ENCODE measurements around the gene PACRG.

The PACRG gene

DNA sequence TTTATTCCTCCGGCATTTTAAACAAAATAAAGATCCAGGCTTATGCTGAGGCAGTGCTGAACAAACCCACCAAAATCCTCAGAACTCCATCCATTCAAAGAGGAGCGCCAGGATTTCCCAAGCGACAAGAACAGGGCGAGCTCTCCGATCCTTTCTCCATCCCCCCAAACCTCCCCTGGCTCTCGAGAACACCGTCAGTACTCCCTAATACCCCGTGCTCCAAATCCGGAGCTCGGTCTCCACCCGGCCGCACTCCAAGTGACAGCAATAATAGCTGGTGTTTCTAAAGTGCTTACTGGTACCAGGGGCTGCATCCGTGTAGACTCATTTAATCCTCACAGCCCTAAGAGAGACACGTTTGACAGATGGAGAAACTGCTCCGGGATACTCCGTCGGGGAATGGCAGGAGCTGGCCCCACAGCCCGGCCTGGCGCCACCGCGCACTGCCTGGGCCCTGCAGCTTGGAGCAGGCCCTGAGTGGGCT lies 409.7 kb downstream of the PACRG start:
- Histone ChIP-seq H3K4me3 (ENCODE audit: low read length) (no peak overlapping the region), H3K27ac (ENCODE audit: low read length) (no peak overlapping the region), H3K9me3 (ENCODE audit: control insufficient read depth, insufficient read depth, low read length) (no peaks in the 10 kb centered on the region), H3K4me1 (ENCODE audit: control insufficient read depth, insufficient read depth, low read length) (no peaks in the 10 kb centered on the region), H3K36me3 (ENCODE audit: control insufficient read depth, insufficient read depth, low read length) (no peaks in the 10 kb centered on the region), H3K27me3 (ENCODE audit: control insufficient read depth, insufficient read depth, low read length) (no peaks in the 10 kb centered on the region)
- no peak for DNase-seq (ENCODE audit: low read depth, low spot score)
- no CpG with 5 or more reads among the region's 21 CpGs for WGBS (ENCODE audit: insufficient coverage, insufficient read length)

DNA sequence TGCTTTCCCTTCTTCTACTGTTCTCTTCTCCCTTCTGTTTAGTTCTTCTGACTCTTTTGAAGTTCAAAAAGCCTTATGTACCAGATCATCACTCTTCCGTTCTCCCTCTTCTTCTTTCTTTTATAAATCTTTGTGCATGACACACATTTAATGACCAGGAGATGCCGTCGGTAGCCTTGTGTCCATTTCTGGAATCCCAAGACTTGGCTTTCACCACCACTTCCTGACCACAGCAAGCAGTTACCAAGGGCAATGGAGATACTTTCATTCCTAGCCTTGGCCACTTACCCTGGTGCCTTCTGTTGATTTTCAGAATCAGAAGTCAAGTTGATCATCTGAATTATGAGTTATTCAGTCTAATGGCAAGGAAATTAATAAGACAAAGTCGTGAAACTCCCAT lies 418.3 kb downstream of the PACRG start:
- Histone ChIP-seq H3K9me3 (ENCODE audit: control insufficient read depth, insufficient read depth, low read length) (no peaks in the 10 kb centered on the region), H3K27me3 (ENCODE audit: control insufficient read depth, insufficient read depth, low read length) (no peaks in the 10 kb centered on the region), H3K4me1 (ENCODE audit: control insufficient read depth, insufficient read depth, low read length) (0 out of 2 replicates have a peak, but pooled peaks cover 2% of the 10 kb centered on the region), H3K27ac (ENCODE audit: low read length) (no peak overlapping the region), H3K36me3 (ENCODE audit: control insufficient read depth, insufficient read depth, low read length) (no peaks in the 10 kb centered on the region), H3K4me3 (ENCODE audit: low read length) (no peak overlapping the region)
- DNase-seq (ENCODE audit: low read depth, low spot score), result no peak
- WGBS (ENCODE audit: insufficient coverage, insufficient read length), result no CpG with 5 or more reads among the region's 4 CpGs

DNA sequence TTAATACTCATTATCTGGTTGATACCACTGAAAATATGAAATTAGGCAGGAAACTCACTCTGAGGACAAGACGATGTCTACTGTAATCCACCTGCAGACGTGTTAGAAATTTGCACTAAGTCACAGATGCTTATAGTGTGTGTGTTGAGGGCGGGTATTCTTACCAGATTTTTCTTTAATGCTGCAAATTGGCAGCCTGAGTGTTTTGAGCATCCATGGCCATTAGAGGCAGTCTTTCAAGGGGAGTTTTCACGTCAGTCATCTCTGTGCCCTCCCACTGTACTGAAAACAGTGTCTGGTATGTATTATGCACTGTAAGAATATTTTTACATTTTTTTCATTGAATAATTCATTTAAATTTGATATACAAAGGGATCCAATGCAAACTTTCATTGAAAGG lies 420.2 kb downstream of the PACRG start:
- Histone ChIP-seq H3K27me3 (ENCODE audit: control insufficient read depth, insufficient read depth, low read length) (no peaks in the 10 kb centered on the region), H3K4me3 (ENCODE audit: low read length) (no peak overlapping the region), H3K9me3 (ENCODE audit: control insufficient read depth, insufficient read depth, low read length) (no peaks in the 10 kb centered on the region), H3K36me3 (ENCODE audit: control insufficient read depth, insufficient read depth, low read length) (no peaks in the 10 kb centered on the region), H3K27ac (ENCODE audit: low read length) (no peak overlapping the region), H3K4me1 (ENCODE audit: control insufficient read depth, insufficient read depth, low read length) (0 out of 2 replicates have a peak, but pooled peaks cover 2% of the 10 kb centered on the region)
- WGBS (ENCODE audit: insufficient coverage, insufficient read length), result no CpG with 5 or more reads among the region's 4 CpGs
- DNase-seq (ENCODE audit: low read depth, low spot score), result no peak

DNA sequence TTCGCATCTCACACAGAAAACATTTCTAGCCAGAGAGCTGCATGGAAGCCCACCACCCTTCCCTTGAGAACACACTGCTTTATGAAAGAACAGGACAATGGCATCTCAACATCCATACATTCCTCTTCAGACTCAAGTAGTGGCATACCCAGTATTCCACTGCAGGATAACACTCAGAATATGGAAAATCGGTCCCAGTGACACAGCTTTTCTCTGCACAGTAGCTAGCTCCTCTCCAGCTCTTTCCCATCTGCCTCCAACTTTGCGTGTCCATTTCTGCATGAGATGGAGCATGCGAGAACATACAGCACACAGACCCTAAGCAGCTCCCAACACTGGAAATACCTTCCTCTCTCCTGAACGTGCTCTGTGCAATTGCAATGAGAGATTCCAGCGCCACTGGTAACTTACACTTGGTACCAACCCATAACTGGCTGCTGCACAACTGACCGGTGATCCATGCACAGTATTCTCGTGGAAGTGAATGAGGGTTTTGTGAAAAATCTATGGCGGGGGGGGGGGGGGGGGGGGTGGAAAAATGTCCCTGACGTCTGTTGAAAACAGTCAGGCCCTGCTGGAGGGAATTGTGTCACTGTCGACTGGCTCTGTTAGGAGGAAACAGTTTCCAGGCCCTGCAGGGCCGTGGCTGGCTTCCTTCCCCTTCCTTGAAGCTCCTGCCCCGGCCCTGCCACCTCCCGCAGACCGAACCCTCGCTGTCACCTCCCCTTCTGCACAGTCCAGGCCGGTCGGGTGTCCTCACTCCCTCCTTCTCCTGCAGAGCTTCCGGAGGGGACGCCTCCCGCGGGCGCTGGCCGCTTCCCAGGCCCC lies 420.9 kb downstream of the PACRG start:
- Histone ChIP-seq H3K4me3 (ENCODE audit: low read length) (no peak overlapping the region), H3K36me3 (ENCODE audit: control insufficient read depth, insufficient read depth, low read length) (no peaks in the 10 kb centered on the region), H3K9me3 (ENCODE audit: control insufficient read depth, insufficient read depth, low read length) (no peaks in the 10 kb centered on the region), H3K4me1 (ENCODE audit: control insufficient read depth, insufficient read depth, low read length) (0 out of 2 replicates have a peak, but pooled peaks cover 2% of the 10 kb centered on the region), H3K27ac (ENCODE audit: low read length) (no peak overlapping the region), H3K27me3 (ENCODE audit: control insufficient read depth, insufficient read depth, low read length) (no peaks in the 10 kb centered on the region)
- DNase-seq (ENCODE audit: low read depth, low spot score), result no peak
- WGBS (ENCODE audit: insufficient coverage, insufficient read length), result no CpG with 5 or more reads among the region's 24 CpGs

DNA sequence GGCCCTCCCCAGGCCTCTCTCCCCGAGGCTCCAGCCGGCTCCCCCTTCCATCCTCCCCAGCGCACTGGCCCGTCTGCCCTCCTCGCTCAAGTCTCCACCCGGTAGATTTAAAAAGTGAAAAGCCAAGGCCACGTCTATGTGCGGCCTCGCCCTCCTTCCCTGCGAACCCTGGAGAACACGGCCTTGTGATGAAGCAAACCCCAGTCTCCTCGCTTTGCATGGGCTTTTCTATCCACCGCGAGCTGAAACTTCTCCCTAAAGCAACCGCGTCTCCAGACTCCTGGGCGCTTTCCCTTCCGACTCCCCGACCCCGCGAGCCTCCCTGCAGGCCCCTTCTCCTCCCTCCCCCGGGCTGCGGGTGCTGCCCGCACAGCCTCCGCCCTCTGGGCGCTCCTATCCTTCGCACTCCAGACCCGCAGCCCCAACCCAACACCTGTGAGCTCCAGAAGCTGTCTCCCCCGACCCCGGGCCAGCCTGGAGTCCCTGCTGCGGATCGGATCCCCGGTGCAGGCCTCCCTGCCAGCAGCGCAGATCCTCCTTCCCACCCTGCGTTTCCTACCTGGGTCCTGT lies 421.6 kb downstream of the PACRG start:
- no peak overlapping the region for H3K4me3 ChIP-seq (ENCODE audit: low read length)
- no peak for DNase-seq (ENCODE audit: low read depth, low spot score)
- H3K27me3 ChIP-seq (ENCODE audit: control insufficient read depth, insufficient read depth, low read length), result no peaks in the 10 kb centered on the region
- no CpG with 5 or more reads among the region's 35 CpGs for WGBS (ENCODE audit: insufficient coverage, insufficient read length)
- H3K27ac ChIP-seq (ENCODE audit: low read length), result no peak overlapping the region
- H3K4me1 ChIP-seq (ENCODE audit: control insufficient read depth, insufficient read depth, low read length), result 0 out of 2 replicates have a peak, but pooled peaks cover 2% of the 10 kb centered on the region
- H3K9me3 ChIP-seq (ENCODE audit: control insufficient read depth, insufficient read depth, low read length), result no peaks in the 10 kb centered on the region
- no peaks in the 10 kb centered on the region for H3K36me3 ChIP-seq (ENCODE audit: control insufficient read depth, insufficient read depth, low read length)

DNA sequence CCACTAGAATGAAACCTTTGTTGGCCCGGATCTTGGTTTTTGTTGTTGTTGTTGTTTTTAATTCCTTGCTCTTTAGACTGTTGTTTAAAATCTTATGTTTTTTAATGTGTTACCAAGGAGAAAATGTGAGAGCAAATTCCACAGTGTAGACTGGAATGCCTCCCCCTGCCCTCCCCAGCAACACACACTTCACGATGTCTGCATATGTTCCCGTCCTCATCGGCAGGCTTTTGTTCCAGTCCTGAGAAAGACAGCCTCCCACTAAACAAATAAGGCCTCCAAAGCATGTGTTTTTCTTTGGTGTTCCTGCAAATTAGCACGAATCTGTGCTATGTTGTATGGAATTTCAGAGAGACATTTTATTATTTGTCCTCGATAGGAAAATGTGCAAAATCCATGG lies 423.4 kb downstream of the PACRG start:
- Histone ChIP-seq H3K27ac (ENCODE audit: low read length) (no peak overlapping the region), H3K27me3 (ENCODE audit: control insufficient read depth, insufficient read depth, low read length) (no peaks in the 10 kb centered on the region), H3K4me1 (ENCODE audit: control insufficient read depth, insufficient read depth, low read length) (0 out of 2 replicates have a peak, but pooled peaks cover 2% of the 10 kb centered on the region), H3K9me3 (ENCODE audit: control insufficient read depth, insufficient read depth, low read length) (no peaks in the 10 kb centered on the region), H3K4me3 (ENCODE audit: low read length) (no peak overlapping the region), H3K36me3 (ENCODE audit: control insufficient read depth, insufficient read depth, low read length) (no peaks in the 10 kb centered on the region)
- DNase-seq (ENCODE audit: low read depth, low spot score), result no peak
- no CpG with 5 or more reads among the region's 6 CpGs for WGBS (ENCODE audit: insufficient coverage, insufficient read length)

DNA sequence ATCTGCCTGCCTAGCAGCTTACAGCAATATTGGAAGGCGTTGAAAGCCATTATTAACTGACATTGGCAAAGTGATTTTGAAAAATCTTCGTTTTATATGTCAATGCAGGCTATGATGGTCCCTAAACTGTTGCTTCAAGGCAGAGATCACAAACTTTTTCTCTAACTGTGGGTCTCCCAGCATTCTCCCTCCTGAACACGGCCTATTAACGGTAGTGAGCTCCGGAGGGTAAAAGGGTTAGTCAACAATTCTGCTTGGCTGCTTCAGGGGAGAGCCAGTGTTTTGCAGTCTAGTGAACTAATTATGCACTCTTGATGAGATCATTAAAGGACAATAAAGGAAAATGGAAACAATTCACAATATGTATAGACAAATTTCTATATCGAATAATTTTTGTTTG lies 424.9 kb downstream of the PACRG start:
- Histone ChIP-seq H3K4me1 (ENCODE audit: control insufficient read depth, insufficient read depth, low read length) (0 out of 2 replicates have a peak, but pooled peaks cover 2% of the 10 kb centered on the region), H3K36me3 (ENCODE audit: control insufficient read depth, insufficient read depth, low read length) (no peaks in the 10 kb centered on the region), H3K9me3 (ENCODE audit: control insufficient read depth, insufficient read depth, low read length) (no peaks in the 10 kb centered on the region), H3K27me3 (ENCODE audit: control insufficient read depth, insufficient read depth, low read length) (no peaks in the 10 kb centered on the region), H3K27ac (ENCODE audit: low read length) (no peak overlapping the region), H3K4me3 (ENCODE audit: low read length) (no peak overlapping the region)
- no peak for DNase-seq (ENCODE audit: low read depth, low spot score)
- WGBS (ENCODE audit: insufficient coverage, insufficient read length), result 100% methylated on average over 1 of the region's 6 CpGs

DNA sequence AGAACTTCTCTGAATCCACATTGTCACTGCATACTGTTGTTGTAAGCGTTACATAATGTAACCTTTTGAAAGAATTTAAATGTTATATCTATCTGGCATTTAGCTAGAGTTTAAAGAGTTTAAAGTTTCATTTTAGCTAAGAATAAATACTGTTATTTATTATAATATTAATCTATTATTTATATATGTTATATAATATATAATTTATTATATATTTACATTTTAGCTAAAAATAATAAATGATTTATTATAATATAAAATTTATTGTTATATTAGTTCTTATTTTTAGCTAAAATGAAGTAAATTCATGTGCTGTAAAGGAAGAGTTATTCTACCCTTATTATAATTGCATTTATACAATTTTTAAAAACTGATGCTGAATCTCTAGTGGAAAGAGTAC lies 431.3 kb downstream of the PACRG start:
- DNase-seq (ENCODE audit: low read depth, low spot score), result no peak
- Histone ChIP-seq H3K27ac (ENCODE audit: low read length) (no peak overlapping the region), H3K4me3 (ENCODE audit: low read length) (no peak overlapping the region), H3K36me3 (ENCODE audit: control insufficient read depth, insufficient read depth, low read length) (no peaks in the 10 kb centered on the region), H3K4me1 (ENCODE audit: control insufficient read depth, insufficient read depth, low read length) (peaks cover 3% of the 10 kb centered on the region), H3K27me3 (ENCODE audit: control insufficient read depth, insufficient read depth, low read length) (no peaks in the 10 kb centered on the region), H3K9me3 (ENCODE audit: control insufficient read depth, insufficient read depth, low read length) (no peaks in the 10 kb centered on the region)
- WGBS (ENCODE audit: insufficient coverage, insufficient read length), result no CpG with 5 or more reads among the region's 1 CpG

DNA sequence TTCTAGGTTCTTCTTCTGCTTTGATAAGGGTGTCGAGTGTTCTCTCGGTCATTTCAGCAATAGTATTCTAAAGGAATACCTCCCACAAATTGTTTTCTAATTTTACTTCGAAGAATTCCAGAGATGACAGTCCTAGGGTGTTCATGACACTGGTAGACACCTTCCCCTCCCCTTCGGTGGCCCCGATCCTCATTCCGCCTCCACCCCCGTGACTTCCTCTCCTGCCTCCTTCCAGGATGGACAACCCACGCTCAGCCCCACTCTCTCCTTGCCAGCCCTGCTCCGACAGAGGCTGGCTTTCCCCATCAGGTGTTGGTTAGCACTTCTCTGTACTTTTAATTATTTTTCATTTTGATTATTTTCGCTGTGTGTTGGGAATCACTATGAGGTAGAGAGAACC lies 431.9 kb downstream of the PACRG start:
- Histone ChIP-seq H3K36me3 (ENCODE audit: control insufficient read depth, insufficient read depth, low read length) (no peaks in the 10 kb centered on the region), H3K27me3 (ENCODE audit: control insufficient read depth, insufficient read depth, low read length) (no peaks in the 10 kb centered on the region), H3K4me1 (ENCODE audit: control insufficient read depth, insufficient read depth, low read length) (peaks cover 3% of the 10 kb centered on the region), H3K9me3 (ENCODE audit: control insufficient read depth, insufficient read depth, low read length) (no peaks in the 10 kb centered on the region), H3K4me3 (ENCODE audit: low read length) (no peak overlapping the region), H3K27ac (ENCODE audit: low read length) (no peak overlapping the region)
- WGBS (ENCODE audit: insufficient coverage, insufficient read length), result no CpG with 5 or more reads among the region's 10 CpGs
- no peak for DNase-seq (ENCODE audit: low read depth, low spot score)

DNA sequence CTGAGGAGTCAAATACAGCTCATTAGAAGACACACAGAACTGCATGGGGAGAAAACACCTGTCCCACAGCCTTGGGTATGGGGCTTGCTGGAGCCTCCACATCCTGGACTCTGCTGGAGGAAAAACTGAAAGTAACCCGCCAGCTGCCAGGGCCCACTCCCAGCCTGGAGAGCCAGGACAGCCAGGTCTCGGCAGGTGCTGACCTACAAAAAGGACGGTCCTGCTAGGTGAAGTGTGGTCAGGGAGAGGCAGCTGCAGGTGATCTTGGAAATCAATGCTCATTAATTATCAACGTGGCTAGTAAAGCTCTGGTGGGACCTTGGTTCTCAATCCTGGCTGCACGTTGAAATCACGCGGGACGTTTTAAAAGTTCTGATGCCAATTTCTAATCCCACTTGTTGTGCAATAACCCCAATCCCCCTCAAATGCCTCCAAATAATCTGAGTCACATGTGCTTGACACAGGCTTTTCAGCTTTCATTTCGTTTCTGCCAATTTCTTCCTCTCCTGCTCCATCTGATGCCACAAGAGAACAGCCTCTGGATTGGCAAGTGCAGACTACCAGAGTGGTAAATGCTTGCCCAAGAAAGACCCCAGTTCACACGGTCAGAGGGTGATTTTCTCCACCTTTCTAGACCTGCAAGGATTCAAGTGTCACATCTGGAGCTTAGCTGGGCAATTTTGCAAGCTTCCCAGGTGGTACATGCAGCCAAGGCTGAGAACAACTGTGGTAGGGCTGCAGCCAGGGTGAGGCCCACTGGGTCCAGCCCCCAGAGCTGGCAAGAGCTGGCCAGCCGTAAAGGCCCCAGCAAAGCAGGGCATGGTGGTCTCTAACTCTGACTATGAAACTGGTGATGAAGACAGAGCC lies 434.5 kb downstream of the PACRG start:
- Histone ChIP-seq H3K4me1 (ENCODE audit: control insufficient read depth, insufficient read depth, low read length) (peaks cover 3% of the 10 kb centered on the region), H3K9me3 (ENCODE audit: control insufficient read depth, insufficient read depth, low read length) (no peaks in the 10 kb centered on the region), H3K27ac (ENCODE audit: low read length) (no peak overlapping the region), H3K36me3 (ENCODE audit: control insufficient read depth, insufficient read depth, low read length) (no peaks in the 10 kb centered on the region), H3K4me3 (ENCODE audit: low read length) (no peak overlapping the region; the same call in 1 of the 2 replicates), H3K27me3 (ENCODE audit: control insufficient read depth, insufficient read depth, low read length) (no peaks in the 10 kb centered on the region)
- no peak for DNase-seq (ENCODE audit: low read depth, low spot score)
- WGBS (ENCODE audit: insufficient coverage, insufficient read length), result no CpG with 5 or more reads among the region's 11 CpGs
